HepG2 (cell line): ENCODE measurements around the gene LY6G5B. TPM values are rescaled to one million over a fixed set of nuclear protein-coding genes. Genes with fewer than 3 reads are reported as not detected.

Experiments
- DDIT3 ChIP-seq: sonication (generic); formaldehyde crosslinking; IDR thresholded peaks from 2 replicates; pipeline ENCODE4 v1.4.0; 2020; ENCODE audit warnings: mild to moderate bottlenecking, missing genetic modification reagents
- ELF1 ChIP-seq: sonication (generic); formaldehyde crosslinking; IDR thresholded peaks from 2 replicates; pipeline ENCODE4 v1.4.0; 2020; ENCODE audit warnings: missing genetic modification reagents
- HOMEZ ChIP-seq: IDR thresholded peaks from 2 replicates; pipeline ENCODE4 v1.6.1; 2016; ENCODE audit warnings: low read depth
- SALL2 ChIP-seq: sonication (generic); formaldehyde crosslinking; IDR thresholded peaks from 2 replicates; pipeline ENCODE4 v1.8.1; 2023; ENCODE audit warnings: mild to moderate bottlenecking, missing genetic modification reagents, inconsistent platforms
- ZBED4 ChIP-seq: sonication (generic); formaldehyde crosslinking; IDR thresholded peaks from 2 replicates; pipeline ENCODE4 v1.4.0; 2020; ENCODE audit warnings: missing genetic modification reagents, borderline replicate concordance
- ZBTB4 ChIP-seq: sonication (generic); formaldehyde crosslinking; IDR thresholded peaks from 2 replicates; pipeline ENCODE4 v1.4.0; 2020; ENCODE audit warnings: missing genetic modification reagents, mild to moderate bottlenecking, borderline replicate concordance
- ZFP82 ChIP-seq: sonication (generic); formaldehyde crosslinking; IDR thresholded peaks from 2 replicates; pipeline ENCODE4 v1.5.1; 2020; ENCODE audit warnings: mild to moderate bottlenecking, missing genetic modification reagents, borderline replicate concordance
- ZNF18 ChIP-seq: sonication (generic); formaldehyde crosslinking; IDR thresholded peaks from 2 replicates; pipeline ENCODE4 v1.8.0; 2022; ENCODE audit warnings: mild to moderate bottlenecking, missing genetic modification reagents; ENCODE audit not compliant: insufficient replicate concordance
- ZNF205 ChIP-seq: IDR thresholded peaks from 2 replicates; pipeline ENCODE4 v1.6.1; 2018; ENCODE audit warnings: missing biosample characterization, missing genetic modification reagents
- ZNF235 ChIP-seq: sonication (generic); formaldehyde crosslinking; IDR thresholded peaks from 2 replicates; pipeline ENCODE4 v1.8.1; 2023; ENCODE audit warnings: mild to moderate bottlenecking, missing genetic modification reagents, borderline replicate concordance
- ZNF33B ChIP-seq: sonication (generic); formaldehyde crosslinking; IDR thresholded peaks from 2 replicates; pipeline ENCODE4 v1.5.1; 2020; ENCODE audit warnings: mild to moderate bottlenecking, missing genetic modification reagents
- ZNF768 ChIP-seq: sonication (generic); formaldehyde crosslinking; IDR thresholded peaks from 2 replicates; pipeline ENCODE4 v1.4.0; 2020; ENCODE audit warnings: missing genetic modification reagents
- ZNF776 ChIP-seq: sonication (generic); formaldehyde crosslinking; IDR thresholded peaks from 2 replicates; pipeline ENCODE4 v1.4.0; 2020; ENCODE audit warnings: mild to moderate bottlenecking, missing genetic modification reagents
- ZNF891 ChIP-seq: sonication (generic); formaldehyde crosslinking; IDR thresholded peaks from 2 replicates; pipeline ENCODE4 v1.5.0; 2020; ENCODE audit warnings: mild to moderate bottlenecking, missing genetic modification reagents
- ZUFSP ChIP-seq: sonication (generic); formaldehyde crosslinking; IDR thresholded peaks from 2 replicates; pipeline ENCODE4 v1.9.0; 2021; ENCODE audit warnings: missing genetic modification reagents, mild to moderate bottlenecking, borderline replicate concordance
- polyA plus RNA-seq, 8 experiments: library from polyadenylated mRNA; depleted of rRNA in 3 of 8; stranded (reverse) in 7 of 8; unstranded in 1 of 8; fragments of >200 nt; fragmentation: Illumina TruSeq in 4 of 8; extraction: Trizol in 4 of 8; gene quantifications; 2 replicates each; pipeline versions ENCODE4 v1.2.1 to v1.2.3, GENCODE V29; 2011 to 2016; ENCODE audit warnings: low read depth in 4 of 8, missing spikeins in 1 of 8, mixed read lengths in 1 of 8; ENCODE audit not compliant: insufficient read depth in 1 of 8
- total RNA-seq, 5 experiments: library from RNA; depleted of rRNA; stranded (reverse); fragments of >200 nt; fragmentation: Illumina TruSeq; extraction: Trizol; gene quantifications; 2 replicates each; pipeline ENCODE4 v1.2.3, GENCODE V29; 2016; ENCODE audit warnings: low read depth in 1 of 5

Gene LY6G5B
- total and polyA plus RNA-seq, 2 of the 13 experiments (the other 11 are each of a cell fraction or from before 2014, with no cell fraction given) = 7.8 to 15.7 TPM

- TF ChIP-seq SALL2 (CRISPR knock-in tag) (no peak), DDIT3 (no peak), ZNF18 (CRISPR knock-in tag) (peak; percentile 74), ZNF891 (CRISPR knock-in tag) (peak; percentile 85), ELF1 (peak; percentile 93), ZBTB4 (CRISPR knock-in tag) (no peak), ZNF235 (peak; percentile 71; the same call in 1 of the 2 replicates), ZNF205 (CRISPR knock-in tag) (no peak), ZBED4 (CRISPR knock-in tag) (peak; percentile 29; the same call in 1 of the 2 replicates), ZNF33B (no peak; the same call in 1 of the 2 replicates), ZUFSP (CRISPR knock-in tag) (no peak), ZNF768 (CRISPR knock-in tag) (peak; percentile 31; the same call in 1 of the 2 replicates), ZNF776 (CRISPR knock-in tag) (peak; percentile 30; the same call in 1 of the 2 replicates), ZFP82 (CRISPR knock-in tag) (no peak), HOMEZ (no peak; the same call in 1 of the 2 replicates)
Observed at GRCh38 chr6:31665501-31666336, 4.1 kb upstream of the LY6G5B start, which contains the start of gene CSNK2B (continued).
